GM08714 (cell line): ENCODE data around the gene TRPM8.
"Not testable (repeated sequence)": the region's sequence is repeated elsewhere in the genome, so short reads cannot be mapped to it uniquely, and the experiment has no call there.

Experiments
- H3K4me3 ChIP-seq: fragments of 200-500 bp; sonication (Bioruptor generic); 2 replicates; pipeline ENCODE4 v1.5.1; 2014; ENCODE audit warnings: mild to moderate bottlenecking, low read length, inconsistent platforms
- ZNF274 ChIP-seq: IDR thresholded peaks from 2 replicates; pipeline ENCODE4 v1.6.1; 2012; ENCODE audit warnings: mild to moderate bottlenecking, low read depth, low read length

TRPM8 gene

GRCh38 chr2:233952335-233952734, 35.2 kb downstream of the TRPM8 start:
- no peak overlapping the region for H3K4me3 ChIP-seq
- TF ChIP-seq ZNF274: no peak

GRCh38 chr2:233953087-233953801, 36.1 kb downstream of the TRPM8 start:
- TF ChIP-seq ZNF274: no peak

GRCh38 chr2:233960203-233960602, 43.0 kb downstream of the TRPM8 start:
- no peak for TF ChIP-seq ZNF274

More at GRCh38 chr2:233953087-233953801, 36.1 kb downstream of the TRPM8 start:
- no peak overlapping the region for H3K4me3 ChIP-seq

GRCh38 chr2:233961905-233962304, 44.7 kb downstream of the TRPM8 start:
- no peak overlapping the region for H3K4me3 ChIP-seq
- no peak for TF ChIP-seq ZNF274

More at GRCh38 chr2:233960203-233960602, 43.0 kb downstream of the TRPM8 start:
- H3K4me3 ChIP-seq: no peak overlapping the region

- no peak for TF ChIP-seq ZNF274
- H3K4me3 ChIP-seq: no peak overlapping the region
Measured at GRCh38 chr2:233964581-233964980, 47.4 kb downstream of the TRPM8 start.

GRCh38 chr2:233965032-233965603, 47.9 kb downstream of the TRPM8 start:
- no peak overlapping the region for H3K4me3 ChIP-seq
- no peak for TF ChIP-seq ZNF274

- H3K4me3 ChIP-seq: not testable (repeated sequence)
Measured at GRCh38 chr2:233965646-233966045, 48.5 kb downstream of the TRPM8 start.

GRCh38 chr2:233966388-233966787, 49.2 kb downstream of the TRPM8 start:
- no peak overlapping the region for H3K4me3 ChIP-seq
- TF ChIP-seq ZNF274: no peak

- TF ChIP-seq ZNF274: no peak
- no peak overlapping the region for H3K4me3 ChIP-seq
Measured at GRCh38 chr2:233967164-233967563, 50.0 kb downstream of the TRPM8 start.

GRCh38 chr2:233968556-233968955, 51.4 kb downstream of the TRPM8 start:
- H3K4me3 ChIP-seq: no peak overlapping the region
- TF ChIP-seq ZNF274: no peak

GRCh38 chr2:233972460-233972859, 55.3 kb downstream of the TRPM8 start:
- not testable (repeated sequence) for H3K4me3 ChIP-seq

GRCh38 chr2:233972941-233973575, 55.9 kb downstream of the TRPM8 start:
- H3K4me3 ChIP-seq: no peak overlapping the region
- no peak for TF ChIP-seq ZNF274

- no peak overlapping the region for H3K4me3 ChIP-seq
- TF ChIP-seq ZNF274: no peak
Measured at GRCh38 chr2:233973786-233974185, 56.6 kb downstream of the TRPM8 start.

- no peak overlapping the region for H3K4me3 ChIP-seq
- no peak for TF ChIP-seq ZNF274
Measured at GRCh38 chr2:233974530-233975071, 57.4 kb downstream of the TRPM8 start.

GRCh38 chr2:233976087-233976486, 58.9 kb downstream of the TRPM8 start:
- TF ChIP-seq ZNF274: no peak
- H3K4me3 ChIP-seq: no peak overlapping the region
